ENCODE data around the gene MSI2.
A peak's percentile ranks its signal among the peaks of the same experiment; 100 is the strongest.

The MSI2 gene

DNA sequence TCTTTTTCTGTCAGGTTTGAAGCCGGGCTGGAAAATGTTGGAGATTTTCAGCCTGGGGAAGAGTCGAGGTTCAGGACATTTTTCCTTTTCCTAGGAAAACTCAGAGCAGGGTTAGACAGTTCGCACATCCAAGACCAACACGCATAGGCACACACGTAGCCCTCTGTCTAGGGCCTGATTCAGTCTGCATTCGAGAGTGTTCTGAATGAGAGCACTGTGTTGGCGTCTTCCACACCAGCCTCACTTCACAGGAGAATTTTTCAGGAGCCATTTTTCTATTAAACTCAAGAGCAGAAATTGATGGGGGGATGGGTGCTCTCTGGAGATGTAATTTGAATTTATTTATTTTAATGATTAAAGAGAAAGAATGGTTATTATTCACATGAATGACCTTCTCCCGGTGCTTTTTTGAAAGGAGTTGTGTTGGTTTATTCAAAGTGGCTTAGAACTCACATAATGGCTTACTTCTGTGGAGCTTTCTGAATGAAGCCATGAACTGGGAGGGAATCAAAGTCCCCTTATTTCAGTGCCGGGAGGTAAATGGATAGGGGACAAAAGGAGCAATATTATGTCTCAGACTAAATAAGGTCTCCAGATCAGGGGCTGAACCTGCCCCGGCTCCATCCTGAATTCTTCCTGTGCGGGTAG is 294.5 kb downstream of the MSI2 start:
- TF ChIP-seq OSR1 (CRISPR knock-in tag; IDR thresholded peaks at IDR 0.05), result no peak
- TF ChIP-seq TCF4 (CRISPR knock-in tag; IDR thresholded peaks at IDR 0.05; ENCODE audit: borderline replicate concordance), result no peak
- TF ChIP-seq RARB (CRISPR knock-in tag; IDR thresholded peaks at IDR 0.05), result no peak
- TF ChIP-seq ZFP3 (CRISPR knock-in tag; IDR thresholded peaks at IDR 0.05), result no peak
- TF ChIP-seq ZFP30 (CRISPR knock-in tag; IDR thresholded peaks at IDR 0.05), result no peak
- TF ChIP-seq ESRRG (CRISPR knock-in tag; IDR thresholded peaks at IDR 0.05), result no peak
- TF ChIP-seq ZNF70 (CRISPR knock-in tag; IDR thresholded peaks at IDR 0.05), result no peak
- no peak for TF ChIP-seq ZC3H10 (CRISPR knock-in tag; IDR thresholded peaks at IDR 0.05)
- TF ChIP-seq CSDC2 (CRISPR knock-in tag; IDR thresholded peaks at IDR 0.05), result no peak
- ATAC-seq, result no peak

DNA sequence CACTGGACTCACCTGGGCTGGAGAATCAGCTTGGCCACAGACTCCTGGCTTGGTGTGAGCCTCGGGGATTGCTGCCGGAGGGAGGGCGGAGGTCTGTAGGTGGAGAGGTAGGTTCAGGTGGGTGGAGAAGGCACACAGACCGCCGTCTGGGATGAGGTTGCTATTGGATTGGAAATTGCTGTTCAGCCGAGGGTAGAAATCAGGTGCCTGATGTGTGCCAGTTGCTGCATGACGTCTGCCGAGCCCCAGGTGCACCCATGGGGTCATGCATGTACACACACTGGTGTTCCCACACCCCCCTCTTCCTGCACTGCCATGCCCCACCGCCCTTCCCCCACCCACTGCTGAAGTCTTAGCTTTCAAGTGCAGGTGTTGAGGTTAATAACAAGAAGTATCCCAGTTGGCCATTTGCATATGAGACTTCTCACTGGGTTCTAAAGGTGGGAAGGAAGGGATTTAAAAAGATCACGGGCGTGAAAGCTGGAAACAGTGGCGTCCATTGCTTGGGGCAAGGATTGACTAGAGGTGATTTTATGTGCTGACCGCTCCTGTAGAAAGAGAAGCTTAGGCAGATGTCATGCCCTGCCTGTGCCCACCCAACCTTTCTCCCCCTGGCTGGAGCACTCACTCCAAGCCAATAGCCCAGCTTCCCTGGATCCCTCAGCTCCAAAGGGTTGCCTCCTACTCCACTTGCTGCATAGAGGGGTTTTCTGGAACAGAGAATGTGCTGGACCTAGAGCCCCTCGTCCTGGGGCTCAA is 295.2 kb downstream of the MSI2 start:
- no peak for ATAC-seq
- TF ChIP-seq ARNTL (CRISPR knock-in tag; IDR thresholded peaks at IDR 0.05; ENCODE audit: borderline replicate concordance, low read depth) (no peak), CSDC2 (CRISPR knock-in tag; IDR thresholded peaks at IDR 0.05) (no peak)

GRCh38 chr17:57552114-57552624 is 295.8 kb downstream of the MSI2 start:
- TF ChIP-seq, protein P1, sequence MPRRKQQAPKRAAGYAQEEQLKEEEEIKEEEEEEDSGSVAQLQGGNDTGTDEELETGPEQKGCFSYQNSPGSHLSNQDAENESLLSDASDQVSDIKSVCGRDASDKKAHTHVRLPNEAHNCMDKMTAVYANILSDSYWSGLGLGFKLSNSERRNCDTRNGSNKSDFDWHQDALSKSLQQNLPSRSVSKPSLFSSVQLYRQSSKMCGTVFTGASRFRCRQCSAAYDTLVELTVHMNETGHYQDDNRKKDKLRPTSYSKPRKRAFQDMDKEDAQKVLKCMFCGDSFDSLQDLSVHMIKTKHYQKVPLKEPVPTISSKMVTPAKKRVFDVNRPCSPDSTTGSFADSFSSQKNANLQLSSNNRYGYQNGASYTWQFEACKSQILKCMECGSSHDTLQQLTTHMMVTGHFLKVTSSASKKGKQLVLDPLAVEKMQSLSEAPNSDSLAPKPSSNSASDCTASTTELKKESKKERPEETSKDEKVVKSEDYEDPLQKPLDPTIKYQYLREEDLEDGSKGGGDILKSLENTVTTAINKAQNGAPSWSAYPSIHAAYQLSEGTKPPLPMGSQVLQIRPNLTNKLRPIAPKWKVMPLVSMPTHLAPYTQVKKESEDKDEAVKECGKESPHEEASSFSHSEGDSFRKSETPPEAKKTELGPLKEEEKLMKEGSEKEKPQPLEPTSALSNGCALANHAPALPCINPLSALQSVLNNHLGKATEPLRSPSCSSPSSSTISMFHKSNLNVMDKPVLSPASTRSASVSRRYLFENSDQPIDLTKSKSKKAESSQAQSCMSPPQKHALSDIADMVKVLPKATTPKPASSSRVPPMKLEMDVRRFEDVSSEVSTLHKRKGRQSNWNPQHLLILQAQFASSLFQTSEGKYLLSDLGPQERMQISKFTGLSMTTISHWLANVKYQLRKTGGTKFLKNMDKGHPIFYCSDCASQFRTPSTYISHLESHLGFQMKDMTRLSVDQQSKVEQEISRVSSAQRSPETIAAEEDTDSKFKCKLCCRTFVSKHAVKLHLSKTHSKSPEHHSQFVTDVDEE (CRISPR knock-in tag; IDR thresholded peaks at IDR 0.05), result peak; percentile 41; the same call in 1 of the 2 replicates
- TF ChIP-seq PATZ1 (CRISPR knock-in tag; IDR thresholded peaks at IDR 0.05; ENCODE audit: borderline replicate concordance) (no peak), ZNF70 (CRISPR knock-in tag; IDR thresholded peaks at IDR 0.05) (peak; percentile 26; the same call in 1 of the 2 replicates), ESRRG (CRISPR knock-in tag; IDR thresholded peaks at IDR 0.05) (no peak), TCF4 (CRISPR knock-in tag; IDR thresholded peaks at IDR 0.05; ENCODE audit: borderline replicate concordance) (peak; percentile 40; the same call in 1 of the 2 replicates)
- ATAC-seq, result peak; percentile 68

GRCh38 chr17:57553526-57553925 is 297.2 kb downstream of the MSI2 start:
- ATAC-seq, result no peak; the same call in 2 of the 3 replicates
- TF ChIP-seq CREB5 (CRISPR knock-in tag; IDR thresholded peaks at IDR 0.05; ENCODE audit: low read depth) (no peak), ESRRG (CRISPR knock-in tag; IDR thresholded peaks at IDR 0.05) (no peak), TCF4 (CRISPR knock-in tag; IDR thresholded peaks at IDR 0.05; ENCODE audit: borderline replicate concordance) (no peak)
- TF ChIP-seq, protein P2, sequence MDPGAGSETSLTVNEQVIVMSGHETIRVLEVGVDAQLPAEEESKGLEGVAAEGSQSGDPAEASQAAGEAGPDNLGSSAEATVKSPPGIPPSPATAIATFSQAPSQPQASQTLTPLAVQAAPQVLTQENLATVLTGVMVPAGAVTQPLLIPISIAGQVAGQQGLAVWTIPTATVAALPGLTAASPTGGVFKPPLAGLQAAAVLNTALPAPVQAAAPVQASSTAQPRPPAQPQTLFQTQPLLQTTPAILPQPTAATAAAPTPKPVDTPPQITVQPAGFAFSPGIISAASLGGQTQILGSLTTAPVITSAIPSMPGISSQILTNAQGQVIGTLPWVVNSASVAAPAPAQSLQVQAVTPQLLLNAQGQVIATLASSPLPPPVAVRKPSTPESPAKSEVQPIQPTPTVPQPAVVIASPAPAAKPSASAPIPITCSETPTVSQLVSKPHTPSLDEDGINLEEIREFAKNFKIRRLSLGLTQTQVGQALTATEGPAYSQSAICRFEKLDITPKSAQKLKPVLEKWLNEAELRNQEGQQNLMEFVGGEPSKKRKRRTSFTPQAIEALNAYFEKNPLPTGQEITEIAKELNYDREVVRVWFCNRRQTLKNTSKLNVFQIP (CRISPR knock-in tag; IDR thresholded peaks at IDR 0.05; ENCODE audit: borderline replicate concordance, low read depth), result no peak
- TF ChIP-seq, protein P1 (CRISPR knock-in tag; IDR thresholded peaks at IDR 0.05), result no peak
